ENCODE measurements around the gene NFE2. TPM values are rescaled to one million over a fixed set of nuclear protein-coding genes. Genes with fewer than 3 reads are reported as not detected.

Gene NFE2
- total RNA-seq, 1 donor from 2014 or later, result 0.71 TPM

GRCh38 chr12:54338698-54339296 is 38.0 kb upstream of the NFE2 start:
- H3K4me1 ChIP-seq, result peaks cover 49% of the 10 kb centered on the region
- H3K27ac ChIP-seq (replicated peaks), result peak overlapping the region; percentile 72
- no peak for DNase-seq
- no peaks in the 10 kb centered on the region for H3K27me3 ChIP-seq (ENCODE audit: low read depth)
- H3K9me3 ChIP-seq (replicated peaks), result no peaks in the 10 kb centered on the region
- no peak for TF ChIP-seq CTCF (IDR thresholded peaks at IDR 0.05; ENCODE audit: borderline replicate concordance)
- intact Hi-C loops (cut with micrococcal nuclease), result no loop called here
- H3K4me3 ChIP-seq, result no peak overlapping the region
- peaks cover 35% of the 10 kb centered on the region for H3K36me3 ChIP-seq

GRCh38 chr12:54337854-54338650 is 37.2 kb upstream of the NFE2 start:
- no peak overlapping the region for H3K4me3 ChIP-seq
- H3K9me3 ChIP-seq (replicated peaks), result no peaks in the 10 kb centered on the region
- H3K27me3 ChIP-seq (ENCODE audit: low read depth), result no peaks in the 10 kb centered on the region
- peaks cover 49% of the 10 kb centered on the region for H3K4me1 ChIP-seq
- intact Hi-C loops (cut with micrococcal nuclease), result no loop called here
- DNase-seq, result no peak
- TF ChIP-seq CTCF (IDR thresholded peaks at IDR 0.05; ENCODE audit: borderline replicate concordance), result no peak
- peaks cover 28% of the 10 kb centered on the region for H3K36me3 ChIP-seq
- peak overlapping the region; percentile 72 for H3K27ac ChIP-seq (replicated peaks)

GRCh38 chr12:54337280-54337842 is 36.5 kb upstream of the NFE2 start:
- TF ChIP-seq CTCF (IDR thresholded peaks at IDR 0.05; ENCODE audit: borderline replicate concordance), result peak; percentile 14
- peaks cover 21% of the 10 kb centered on the region for H3K36me3 ChIP-seq
- H3K27me3 ChIP-seq (ENCODE audit: low read depth), result no peaks in the 10 kb centered on the region
- no peaks in the 10 kb centered on the region for H3K9me3 ChIP-seq (replicated peaks)
- H3K4me3 ChIP-seq, result no peak overlapping the region
- intact Hi-C loops (cut with micrococcal nuclease), result no loop called here
- peaks cover 52% of the 10 kb centered on the region for H3K4me1 ChIP-seq
- peak overlapping the region; percentile 72 for H3K27ac ChIP-seq (replicated peaks)
- no peak for DNase-seq

GRCh38 chr12:54333420-54334034 is 32.7 kb upstream of the NFE2 start:
- Histone ChIP-seq H3K4me3 (no peak overlapping the region), H3K4me1 (peaks cover 82% of the 10 kb centered on the region), H3K9me3 (replicated peaks) (no peaks in the 10 kb centered on the region), H3K27ac (replicated peaks) (no peak overlapping the region), H3K27me3 (ENCODE audit: low read depth) (no peaks in the 10 kb centered on the region), H3K36me3 (no peaks in the 10 kb centered on the region)
- intact Hi-C loops (cut with micrococcal nuclease), result no loop called here
- TF ChIP-seq CTCF (IDR thresholded peaks at IDR 0.05; ENCODE audit: borderline replicate concordance), result no peak
- DNase-seq, result no peak

- Histone ChIP-seq H3K9me3 (replicated peaks) (no peaks in the 10 kb centered on the region), H3K36me3 (no peaks in the 10 kb centered on the region), H3K27me3 (ENCODE audit: low read depth) (no peaks in the 10 kb centered on the region), H3K4me1 (peaks cover 79% of the 10 kb centered on the region), H3K4me3 (no peak overlapping the region), H3K27ac (replicated peaks) (no peak overlapping the region)
- TF ChIP-seq CTCF (IDR thresholded peaks at IDR 0.05; ENCODE audit: borderline replicate concordance), result no peak
- no peak for DNase-seq
- intact Hi-C loops (cut with micrococcal nuclease), result no loop called here
Observed at GRCh38 chr12:54331461-54331860, 30.6 kb upstream of the NFE2 start.
